ENCODE measurements around the gene RHOBTB1.

Gene RHOBTB1

GRCh38 chr10:60914690-60915141 lies 29.3 kb downstream of the RHOBTB1 start:
- H3K4me3 ChIP-seq (ENCODE audit: low read length), result no peak overlapping the region
- H3K4me1 ChIP-seq (ENCODE audit: control insufficient read depth, low read length), result no peaks in the 10 kb centered on the region
- H3K9me3 ChIP-seq (ENCODE audit: control insufficient read depth, insufficient read depth, low read length), result no peaks in the 10 kb centered on the region
- no peaks in the 10 kb centered on the region for H4K20me1 ChIP-seq (ENCODE audit: control insufficient read depth, insufficient read depth, low read depth, low read length)
- H3K27ac ChIP-seq (ENCODE audit: low read depth, low read length), result no peak overlapping the region
- H3F3A ChIP-seq (ENCODE audit: control insufficient read depth, insufficient read depth), result no peaks in the 10 kb centered on the region
- no peak overlapping the region for H3K4me2 ChIP-seq (ENCODE audit: low read length)
- no peaks in the 10 kb centered on the region for H3K79me2 ChIP-seq (ENCODE audit: control insufficient read depth, low read length)
- TF ChIP-seq EZH2phosphoT487 (IDR thresholded peaks at IDR 0.05; ENCODE audit: borderline replicate concordance, low read length), result no peak
- TF ChIP-seq, protein P1, sequence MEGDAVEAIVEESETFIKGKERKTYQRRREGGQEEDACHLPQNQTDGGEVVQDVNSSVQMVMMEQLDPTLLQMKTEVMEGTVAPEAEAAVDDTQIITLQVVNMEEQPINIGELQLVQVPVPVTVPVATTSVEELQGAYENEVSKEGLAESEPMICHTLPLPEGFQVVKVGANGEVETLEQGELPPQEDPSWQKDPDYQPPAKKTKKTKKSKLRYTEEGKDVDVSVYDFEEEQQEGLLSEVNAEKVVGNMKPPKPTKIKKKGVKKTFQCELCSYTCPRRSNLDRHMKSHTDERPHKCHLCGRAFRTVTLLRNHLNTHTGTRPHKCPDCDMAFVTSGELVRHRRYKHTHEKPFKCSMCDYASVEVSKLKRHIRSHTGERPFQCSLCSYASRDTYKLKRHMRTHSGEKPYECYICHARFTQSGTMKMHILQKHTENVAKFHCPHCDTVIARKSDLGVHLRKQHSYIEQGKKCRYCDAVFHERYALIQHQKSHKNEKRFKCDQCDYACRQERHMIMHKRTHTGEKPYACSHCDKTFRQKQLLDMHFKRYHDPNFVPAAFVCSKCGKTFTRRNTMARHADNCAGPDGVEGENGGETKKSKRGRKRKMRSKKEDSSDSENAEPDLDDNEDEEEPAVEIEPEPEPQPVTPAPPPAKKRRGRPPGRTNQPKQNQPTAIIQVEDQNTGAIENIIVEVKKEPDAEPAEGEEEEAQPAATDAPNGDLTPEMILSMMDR (IDR thresholded peaks at IDR 0.05; ENCODE audit: low read depth, low read length, poor library complexity, severe bottlenecking), result no peak
- no peaks in the 10 kb centered on the region for H3K27me3 ChIP-seq (ENCODE audit: control insufficient read depth, low read length)
- H3K36me3 ChIP-seq (ENCODE audit: control insufficient read depth, low read length), result no peaks in the 10 kb centered on the region
- no peaks in the 10 kb centered on the region for H3K9me2 ChIP-seq (replicated peaks; ENCODE audit: control insufficient read depth, low read length)

- no peaks in the 10 kb centered on the region for H3K27me3 ChIP-seq (ENCODE audit: control insufficient read depth, low read length)
- no peak overlapping the region for H3K27ac ChIP-seq (ENCODE audit: low read depth, low read length)
- no peaks in the 10 kb centered on the region for H3F3A ChIP-seq (ENCODE audit: control insufficient read depth, insufficient read depth)
- H3K36me3 ChIP-seq (ENCODE audit: control insufficient read depth, low read length), result no peaks in the 10 kb centered on the region
- no peaks in the 10 kb centered on the region for H4K20me1 ChIP-seq (ENCODE audit: control insufficient read depth, insufficient read depth, low read depth, low read length)
- no peaks in the 10 kb centered on the region for H3K9me2 ChIP-seq (replicated peaks; ENCODE audit: control insufficient read depth, low read length)
- H3K79me2 ChIP-seq (ENCODE audit: control insufficient read depth, low read length), result no peaks in the 10 kb centered on the region
- no peaks in the 10 kb centered on the region for H3K4me1 ChIP-seq (ENCODE audit: control insufficient read depth, low read length)
- TF ChIP-seq, protein P1 (IDR thresholded peaks at IDR 0.05; ENCODE audit: low read depth, low read length, poor library complexity, severe bottlenecking), result no peak
- TF ChIP-seq EZH2phosphoT487 (IDR thresholded peaks at IDR 0.05; ENCODE audit: borderline replicate concordance, low read length), result no peak
- no peak overlapping the region for H3K4me2 ChIP-seq (ENCODE audit: low read length)
- no peak overlapping the region for H3K4me3 ChIP-seq (ENCODE audit: low read length)
- H3K9me3 ChIP-seq (ENCODE audit: control insufficient read depth, insufficient read depth, low read length), result no peaks in the 10 kb centered on the region
These were observed 30.3 kb downstream of the RHOBTB1 start for GRCh38 chr10:60913657-60914056.

- Histone ChIP-seq H3K4me2 (ENCODE audit: low read length) (no peak overlapping the region), H3K4me3 (ENCODE audit: low read length) (no peak overlapping the region), H4K20me1 (ENCODE audit: control insufficient read depth, insufficient read depth, low read depth, low read length) (no peaks in the 10 kb centered on the region), H3K9me3 (ENCODE audit: control insufficient read depth, insufficient read depth, low read length) (no peaks in the 10 kb centered on the region), H3K4me1 (ENCODE audit: control insufficient read depth, low read length) (no peaks in the 10 kb centered on the region), H3K9me2 (replicated peaks; ENCODE audit: control insufficient read depth, low read length) (no peaks in the 10 kb centered on the region), H3K36me3 (ENCODE audit: control insufficient read depth, low read length) (no peaks in the 10 kb centered on the region), H3K79me2 (ENCODE audit: control insufficient read depth, low read length) (no peaks in the 10 kb centered on the region), H3K27ac (ENCODE audit: low read depth, low read length) (no peak overlapping the region), H3K27me3 (ENCODE audit: control insufficient read depth, low read length) (no peaks in the 10 kb centered on the region), H3F3A (ENCODE audit: control insufficient read depth, insufficient read depth) (no peaks in the 10 kb centered on the region)
- TF ChIP-seq, protein P1 (IDR thresholded peaks at IDR 0.05; ENCODE audit: low read depth, low read length, poor library complexity, severe bottlenecking), result no peak
- TF ChIP-seq EZH2phosphoT487 (IDR thresholded peaks at IDR 0.05; ENCODE audit: borderline replicate concordance, low read length), result no peak
These were observed 30.9 kb downstream of the RHOBTB1 start for GRCh38 chr10:60913071-60913470.

All from DOHH2 (cell line).